ENCODE results near the gene AAMDC. TPM values are rescaled to one million over a fixed set of nuclear protein-coding genes. Genes with fewer than 3 reads are reported as not detected.

AAMDC gene
- total RNA-seq (4.6 and 7.5 TPM in 2 replicates), polyA plus RNA-seq (1.9 and 3.9 TPM in 2 replicates), polyA minus RNA-seq (2.4 and 2.7 TPM in 2 replicates)
- 5.2 TPM for total RNA-seq (2013)

DNA sequence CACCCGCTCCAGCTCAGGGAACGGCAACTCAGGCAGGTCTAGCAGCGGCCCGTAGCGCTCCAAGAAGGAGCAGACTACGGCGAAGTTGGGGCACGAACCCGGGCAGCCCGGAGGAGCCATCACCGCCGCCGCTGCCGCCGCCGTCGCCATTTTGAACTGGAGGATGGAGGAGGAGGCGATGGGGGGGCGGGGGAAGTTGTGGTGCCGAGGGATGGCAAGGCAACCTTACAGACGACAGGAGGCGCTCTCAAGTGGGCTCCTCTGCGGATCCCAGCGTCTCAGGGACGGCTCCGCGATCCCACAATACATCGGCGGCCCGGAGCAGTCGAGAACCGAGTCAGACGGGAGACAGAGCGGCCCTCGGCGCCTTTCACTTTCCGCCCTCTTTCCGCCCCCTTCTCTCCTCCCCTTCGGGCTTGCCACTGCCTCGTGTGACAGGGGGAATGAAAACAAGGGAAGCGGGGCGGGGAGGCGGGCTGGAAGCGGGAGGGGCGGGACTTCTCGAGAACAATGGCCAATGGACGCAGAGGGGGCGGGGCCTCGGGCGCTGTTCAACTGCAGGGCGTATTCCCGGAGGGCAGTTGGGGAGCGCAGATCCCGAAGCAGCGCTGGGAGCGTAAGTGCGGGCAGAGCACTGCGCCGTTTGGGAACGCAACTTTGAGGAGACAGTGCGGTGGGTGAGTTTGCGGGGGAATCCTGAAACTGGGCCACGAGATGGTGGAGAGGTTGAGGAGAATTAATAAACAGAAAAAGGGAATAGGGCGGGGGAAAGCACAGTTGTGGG is at the start of gene AAMDC, which contains the start of gene RSF1:
TSS of gene AAMDC (plus strand) at position 580 of the 784 bp plus-strand sequence. CDS start 21,353 bp downstream, outside the sequence.
TSS of gene RSF1 (minus strand) at position 158 of the 784 bp plus-strand sequence. CDS start at position 150, 8 bp downstream.
- Histone ChIP-seq H2AFZ (ENCODE audit: insufficient read depth, low read depth, low read length, poor library complexity, severe bottlenecking) (peak within 1 kb of the TSS; percentile 98), H3K4me1 (ENCODE audit: control insufficient read depth in 2 of 2, insufficient read depth in 2 of 2, low read length in 2 of 2) (peaks cover 14 to 26% of the 10 kb centered on the region in 2 donors), H4K20me1 (ENCODE audit: control insufficient read depth, insufficient read depth, low read length, poor library complexity, severe bottlenecking) (peaks cover 32% of the 10 kb centered on the region), H3K9me3 (ENCODE audit: control extremely low read depth in 1 of 3, control insufficient read depth in 2 of 3, insufficient read depth in 1 of 3, low read length in 2 of 3) (no peaks in the 10 kb centered on the region), H3K27ac (ENCODE audit: low read length in 2 of 2) (peak within 1 kb of the TSS; percentile 81 to 83), H3K4me3 (ENCODE audit: control extremely low read depth in 1 of 5, extremely low read depth in 1 of 5, insufficient read depth in 1 of 5, low read depth in 2 of 5, low read length in 4 of 5) (peak within 1 kb of the TSS; percentile 77 to 98 (median 94)), H3K4me2 (replicated peaks; ENCODE audit: low read depth, low read length, poor library complexity, severe bottlenecking) (peak within 1 kb of the TSS; percentile 98), H3K27me3 (replicated peaks in 1 of 4; ENCODE audit: control extremely low read depth in 1 of 4, control insufficient read depth in 3 of 4, insufficient read depth in 4 of 4, low read length in 3 of 4) (no peaks in the 10 kb centered on the region), H3K79me2 (ENCODE audit: control insufficient read depth, insufficient read depth, low read length) (peaks cover 49% of the 10 kb centered on the region), H3K9ac (ENCODE audit: low read length) (peak within 1 kb of the TSS; percentile 92), H3K36me3 (replicated peaks in 1 of 2; ENCODE audit: control extremely low read depth in 1 of 2, control insufficient read depth in 1 of 2, extremely low read depth in 1 of 2, insufficient read depth in 2 of 2, low read length in 1 of 2) (no peaks in the 10 kb centered on the region)
- Mint-ChIP-seq H3K27me3 (no peaks in the 10 kb centered on the region), H3K4me1 (peaks cover 36% of the 10 kb centered on the region), H3K9me3 (ENCODE audit: insufficient read depth) (no peaks in the 10 kb centered on the region), H3K4me3 (peak within 1 kb of the TSS; percentile 100), H3K27ac (peak within 1 kb of the TSS; percentile 95)
- 0% methylated on average over 61 of the region's 64 CpGs for WGBS (ENCODE audit: insufficient coverage)
- CTCF ChIA-PET = interaction anchor here (1.0 kb wide), 1 partner anchor 174 kb away, joined by 3 read pairs; the partner anchor contains the start of gene INTS4
- peak; percentile 98 for DNase-seq
- TF ChIP-seq, protein P1, sequence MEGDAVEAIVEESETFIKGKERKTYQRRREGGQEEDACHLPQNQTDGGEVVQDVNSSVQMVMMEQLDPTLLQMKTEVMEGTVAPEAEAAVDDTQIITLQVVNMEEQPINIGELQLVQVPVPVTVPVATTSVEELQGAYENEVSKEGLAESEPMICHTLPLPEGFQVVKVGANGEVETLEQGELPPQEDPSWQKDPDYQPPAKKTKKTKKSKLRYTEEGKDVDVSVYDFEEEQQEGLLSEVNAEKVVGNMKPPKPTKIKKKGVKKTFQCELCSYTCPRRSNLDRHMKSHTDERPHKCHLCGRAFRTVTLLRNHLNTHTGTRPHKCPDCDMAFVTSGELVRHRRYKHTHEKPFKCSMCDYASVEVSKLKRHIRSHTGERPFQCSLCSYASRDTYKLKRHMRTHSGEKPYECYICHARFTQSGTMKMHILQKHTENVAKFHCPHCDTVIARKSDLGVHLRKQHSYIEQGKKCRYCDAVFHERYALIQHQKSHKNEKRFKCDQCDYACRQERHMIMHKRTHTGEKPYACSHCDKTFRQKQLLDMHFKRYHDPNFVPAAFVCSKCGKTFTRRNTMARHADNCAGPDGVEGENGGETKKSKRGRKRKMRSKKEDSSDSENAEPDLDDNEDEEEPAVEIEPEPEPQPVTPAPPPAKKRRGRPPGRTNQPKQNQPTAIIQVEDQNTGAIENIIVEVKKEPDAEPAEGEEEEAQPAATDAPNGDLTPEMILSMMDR (IDR thresholded peaks at IDR 0.05) = peak; percentile 73
- TF ChIP-seq EZH2 (IDR thresholded peaks at IDR 0.05; ENCODE audit: borderline replicate concordance, insufficient read depth, low read depth, low read length, poor library complexity, severe bottlenecking) = no peak
- ATAC-seq (ENCODE audit: low read depth) = peak; percentile 83
- intact Hi-C loops (cut with micrococcal nuclease) = loop anchor here (1.0 to 10.0 kb wide), 3 partner anchors 174 to 604 kb away; partner anchors contain the start of genes CLNS1A and INTS4
- POLR2A ChIA-PET = interaction anchor here (0.7 to 1.6 kb wide), 3 partner anchors 58 to 174 kb away, joined by 3 to 11 read pairs (median 4); partner anchors contain the start of gene INTS4
